GM12878 (cell line): Measurements from ENCODE around the gene DNAH17. TPM values are rescaled to one million over a fixed set of nuclear protein-coding genes. Genes with fewer than 3 reads are reported as not detected.
A peak's percentile ranks its signal among the peaks of the same experiment; 100 is the strongest.

Source experiments
- BACH1 ChIP-seq: fragments of 450-650 bp; IDR thresholded peaks from 2 replicates; pipeline ENCODE4 v1.6.1; 2017; ENCODE audit warnings: mild to moderate bottlenecking, borderline replicate concordance
- BCL11A ChIP-seq: IDR thresholded peaks from 2 replicates; pipeline ENCODE4 v1.6.1; 2011; ENCODE audit warnings: low read depth, low read length
- CBX3 ChIP-seq: fragments of 200-600 bp; sonication (generic); IDR thresholded peaks from 2 replicates; pipeline ENCODE4 v1.6.1; 2016; ENCODE audit warnings: low read depth, borderline replicate concordance
- CHD1 ChIP-seq: IDR thresholded peaks from 2 replicates; pipeline ENCODE4 v1.6.1; 2012; ENCODE audit warnings: low read depth, low read length, improper control_type of control experiment
- ESRRA ChIP-seq: IDR thresholded peaks from 2 replicates; pipeline ENCODE4 v1.6.1; 2012; ENCODE audit warnings: mild to moderate bottlenecking, low read length, improper control_type of control experiment
- KDM1A ChIP-seq: fragments of 200-600 bp; sonication (generic); IDR thresholded peaks from 2 replicates; pipeline ENCODE4 v1.6.1; 2016; ENCODE audit warnings: borderline replicate concordance
- MYB ChIP-seq: fragments of 150-350 bp; IDR thresholded peaks from 2 replicates; pipeline ENCODE4 v1.6.1; 2014; ENCODE audit warnings: mild to moderate bottlenecking, low read depth, low read length, borderline replicate concordance
- NBN ChIP-seq: fragments of 450-650 bp; IDR thresholded peaks from 2 replicates; pipeline ENCODE4 v1.6.1; 2016
- NFIC ChIP-seq: IDR thresholded peaks from 2 replicates; pipeline ENCODE4 v1.6.1; 2012; ENCODE audit warnings: low read depth, mild to moderate bottlenecking, inconsistent platforms, low read length, moderate library complexity
- NFYB ChIP-seq: IDR thresholded peaks from 2 replicates; pipeline ENCODE4 v1.6.1; 2011; ENCODE audit warnings: low read depth, mild to moderate bottlenecking, low read length, improper control_type of control experiment, moderate library complexity; ENCODE audit not compliant: insufficient read depth
- NR2C2 ChIP-seq: IDR thresholded peaks from 2 replicates; pipeline ENCODE4 v1.6.1; 2011; ENCODE audit warnings: borderline replicate concordance, low read depth; ENCODE audit not compliant: control insufficient read depth, insufficient read length
- SIX5 ChIP-seq: IDR thresholded peaks from 2 replicates; pipeline ENCODE4 v1.6.1; 2011; ENCODE audit warnings: mild to moderate bottlenecking, low read depth, low read length, moderate library complexity; ENCODE audit not compliant: severe bottlenecking
- SMARCA5 ChIP-seq: fragments of 450-650 bp; IDR thresholded peaks from 2 replicates; pipeline ENCODE4 v1.6.1; 2017; ENCODE audit warnings: mild to moderate bottlenecking
- SMC3 ChIP-seq: IDR thresholded peaks from 2 replicates; pipeline ENCODE4 v1.6.1; 2011; ENCODE audit warnings: low read length, improper control_type of control experiment, borderline replicate concordance
- TBL1XR1 ChIP-seq: IDR thresholded peaks from 2 replicates; pipeline ENCODE4 v1.6.1; 2012; ENCODE audit warnings: low read depth, low read length, improper control_type of control experiment
- TCF3 ChIP-seq: IDR thresholded peaks from 2 replicates; pipeline ENCODE4 v1.6.1; 2012; ENCODE audit warnings: low read depth, mild to moderate bottlenecking, low read length, borderline replicate concordance; ENCODE audit not compliant: insufficient read depth
- TCF7 ChIP-seq: IDR thresholded peaks from 2 replicates; pipeline ENCODE4 v1.6.1; 2014; ENCODE audit warnings: antibody characterized with exemption, borderline replicate concordance
- ZBTB33 ChIP-seq: fragments of 450-650 bp; IDR thresholded peaks from 2 replicates; pipeline ENCODE4 v1.6.1; 2017; ENCODE audit warnings: mild to moderate bottlenecking
- ZNF24 ChIP-seq: fragments of 450-650 bp; IDR thresholded peaks from 2 replicates; pipeline ENCODE4 v1.6.1; 2017; ENCODE audit warnings: antibody characterized with exemption, mild to moderate bottlenecking
- polyA plus RNA-seq, 11 experiments: library from polyadenylated mRNA; depleted of rRNA in 4 of 11; unstranded in 6 of 11; stranded (reverse) in 5 of 11; fragments of >200 nt; fragmentation: Nextera tagmentation in 4 of 11; fragmentation: Illumina TruSeq in 1 of 11; extraction: Ambion mirVana in 4 of 11; extraction: Trizol in 1 of 11; gene quantifications; 1 replicate in 1 of 11; 2 replicates in 10 of 11; pipeline versions ENCODE4 v1.2.1 to v1.2.3, GENCODE V29; 2011 to 2016; ENCODE audit warnings: inconsistent platforms in 2 of 11, missing spikeins in 2 of 11, low read depth in 1 of 11
- total RNA-seq, 4 experiments: library from RNA; depleted of rRNA in 3 of 4; stranded (reverse); fragments of >200 nt in 3 of 4; fragmentation: Illumina TruSeq in 1 of 4; extraction: Trizol in 1 of 4; gene quantifications; 2 replicates each; pipeline versions ENCODE4 v1.2.1 to v1.2.3, GENCODE V29; 2013 to 2021
- TF ChIP-seq, protein P1 (sequence below): fragments of 450-650 bp; IDR thresholded peaks from 2 replicates; pipeline ENCODE4 v1.6.1; 2018; ENCODE audit warnings: mild to moderate bottlenecking, low read depth, moderate library complexity; ENCODE audit not compliant: partially characterized antibody
- TF ChIP-seq, protein P2 (sequence below): fragments of 450-650 bp; IDR thresholded peaks from 2 replicates; pipeline ENCODE4 v1.6.1; 2014; ENCODE audit warnings: mild to moderate bottlenecking
- TF ChIP-seq, protein P3 (sequence below): IDR thresholded peaks from 2 replicates; pipeline ENCODE4 v1.6.1; 2011; ENCODE audit warnings: mild to moderate bottlenecking, low read depth, low read length, moderate library complexity; ENCODE audit not compliant: insufficient replicate concordance
- TF ChIP-seq, protein P4 (sequence below): IDR thresholded peaks from 2 replicates; pipeline ENCODE4 v1.6.1; 2011; ENCODE audit warnings: borderline replicate concordance, low read depth, mild to moderate bottlenecking, moderate library complexity, low read length; ENCODE audit not compliant: insufficient read depth, poor library complexity, severe bottlenecking

Gene DNAH17
- total and polyA plus RNA-seq, 10 of the 15 experiments (the other 5 are each of a cell fraction or from before 2014, with no cell fraction given), result 0.16 to 2.9 (median 0.56) TPM

- TF ChIP-seq, protein P1, sequence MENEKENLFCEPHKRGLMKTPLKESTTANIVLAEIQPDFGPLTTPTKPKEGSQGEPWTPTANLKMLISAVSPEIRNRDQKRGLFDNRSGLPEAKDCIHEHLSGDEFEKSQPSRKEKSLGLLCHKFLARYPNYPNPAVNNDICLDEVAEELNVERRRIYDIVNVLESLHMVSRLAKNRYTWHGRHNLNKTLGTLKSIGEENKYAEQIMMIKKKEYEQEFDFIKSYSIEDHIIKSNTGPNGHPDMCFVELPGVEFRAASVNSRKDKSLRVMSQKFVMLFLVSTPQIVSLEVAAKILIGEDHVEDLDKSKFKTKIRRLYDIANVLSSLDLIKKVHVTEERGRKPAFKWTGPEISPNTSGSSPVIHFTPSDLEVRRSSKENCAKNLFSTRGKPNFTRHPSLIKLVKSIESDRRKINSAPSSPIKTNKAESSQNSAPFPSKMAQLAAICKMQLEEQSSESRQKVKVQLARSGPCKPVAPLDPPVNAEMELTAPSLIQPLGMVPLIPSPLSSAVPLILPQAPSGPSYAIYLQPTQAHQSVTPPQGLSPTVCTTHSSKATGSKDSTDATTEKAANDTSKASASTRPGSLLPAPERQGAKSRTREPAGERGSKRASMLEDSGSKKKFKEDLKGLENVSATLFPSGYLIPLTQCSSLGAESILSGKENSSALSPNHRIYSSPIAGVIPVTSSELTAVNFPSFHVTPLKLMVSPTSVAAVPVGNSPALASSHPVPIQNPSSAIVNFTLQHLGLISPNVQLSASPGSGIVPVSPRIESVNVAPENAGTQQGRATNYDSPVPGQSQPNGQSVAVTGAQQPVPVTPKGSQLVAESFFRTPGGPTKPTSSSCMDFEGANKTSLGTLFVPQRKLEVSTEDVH, result peak; percentile 34
- no peak for TF ChIP-seq NFYB
- TF ChIP-seq, protein P2, sequence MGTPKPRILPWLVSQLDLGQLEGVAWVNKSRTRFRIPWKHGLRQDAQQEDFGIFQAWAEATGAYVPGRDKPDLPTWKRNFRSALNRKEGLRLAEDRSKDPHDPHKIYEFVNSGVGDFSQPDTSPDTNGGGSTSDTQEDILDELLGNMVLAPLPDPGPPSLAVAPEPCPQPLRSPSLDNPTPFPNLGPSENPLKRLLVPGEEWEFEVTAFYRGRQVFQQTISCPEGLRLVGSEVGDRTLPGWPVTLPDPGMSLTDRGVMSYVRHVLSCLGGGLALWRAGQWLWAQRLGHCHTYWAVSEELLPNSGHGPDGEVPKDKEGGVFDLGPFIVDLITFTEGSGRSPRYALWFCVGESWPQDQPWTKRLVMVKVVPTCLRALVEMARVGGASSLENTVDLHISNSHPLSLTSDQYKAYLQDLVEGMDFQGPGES, result no peak
- no peak for TF ChIP-seq CBX3
- TF ChIP-seq TBL1XR1, result peak; percentile 72
- TF ChIP-seq ZNF24, result no peak; the same call in 1 of the 2 replicates
- TF ChIP-seq SIX5, result peak; percentile 35
- TF ChIP-seq KDM1A, result no peak
- peak; percentile 85; the same call in 1 of the 2 replicates for TF ChIP-seq NFIC
- TF ChIP-seq SMARCA5, result no peak
- TF ChIP-seq, protein P3, sequence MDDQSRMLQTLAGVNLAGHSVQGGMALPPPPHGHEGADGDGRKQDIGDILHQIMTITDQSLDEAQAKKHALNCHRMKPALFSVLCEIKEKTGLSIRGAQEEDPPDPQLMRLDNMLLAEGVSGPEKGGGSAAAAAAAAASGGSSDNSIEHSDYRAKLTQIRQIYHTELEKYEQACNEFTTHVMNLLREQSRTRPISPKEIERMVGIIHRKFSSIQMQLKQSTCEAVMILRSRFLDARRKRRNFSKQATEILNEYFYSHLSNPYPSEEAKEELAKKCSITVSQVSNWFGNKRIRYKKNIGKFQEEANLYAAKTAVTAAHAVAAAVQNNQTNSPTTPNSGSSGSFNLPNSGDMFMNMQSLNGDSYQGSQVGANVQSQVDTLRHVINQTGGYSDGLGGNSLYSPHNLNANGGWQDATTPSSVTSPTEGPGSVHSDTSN, result peak; percentile 33
- no peak for TF ChIP-seq NR2C2
- TF ChIP-seq TCF3, result peak; percentile 28; the same call in 1 of the 2 replicates
- TF ChIP-seq BACH1, result peak; percentile 87; the same call in 1 of the 2 replicates
- no peak; the same call in 1 of the 2 replicates for TF ChIP-seq ESRRA
- TF ChIP-seq BCL11A, result peak; percentile 45; the same call in 1 of the 2 replicates
- no peak for TF ChIP-seq ZBTB33
- TF ChIP-seq NBN, result peak; percentile 95; the same call in 1 of the 2 replicates
- no peak for TF ChIP-seq MYB
- no peak for TF ChIP-seq TCF7
- peak; percentile 9; the same call in 1 of the 2 replicates for TF ChIP-seq SMC3
- TF ChIP-seq CHD1, result no peak
- TF ChIP-seq, protein P4, sequence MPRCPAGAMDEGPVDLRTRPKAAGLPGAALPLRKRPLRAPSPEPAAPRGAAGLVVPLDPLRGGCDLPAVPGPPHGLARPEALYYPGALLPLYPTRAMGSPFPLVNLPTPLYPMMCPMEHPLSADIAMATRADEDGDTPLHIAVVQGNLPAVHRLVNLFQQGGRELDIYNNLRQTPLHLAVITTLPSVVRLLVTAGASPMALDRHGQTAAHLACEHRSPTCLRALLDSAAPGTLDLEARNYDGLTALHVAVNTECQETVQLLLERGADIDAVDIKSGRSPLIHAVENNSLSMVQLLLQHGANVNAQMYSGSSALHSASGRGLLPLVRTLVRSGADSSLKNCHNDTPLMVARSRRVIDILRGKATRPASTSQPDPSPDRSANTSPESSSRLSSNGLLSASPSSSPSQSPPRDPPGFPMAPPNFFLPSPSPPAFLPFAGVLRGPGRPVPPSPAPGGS, result peak; percentile 94
These were observed 102.5 kb downstream of the DNAH17 start (continued) for GRCh38 chr17:78474614-78475146.
